CD14-positive monocyte (primary cell): ENCODE data around the gene PDE6H. TPM values are rescaled to one million over a fixed set of nuclear protein-coding genes. Genes with fewer than 3 reads are reported as not detected.

Experiments used
- DNase-seq, 3 donors: peaks; one replicate each; pipeline ENCODE4 v3.0.0-alpha.2; 2011 to 2022
- H2AFZ ChIP-seq: 2 replicates; pipeline ENCODE4 v1.6.0; 2012; ENCODE audit warnings: mild to moderate bottlenecking, low read depth, low read length, inconsistent platforms; ENCODE audit not compliant: insufficient read depth, poor library complexity, severe bottlenecking
- H3K27ac ChIP-seq, 2 donors: 1 replicate in 1 of 2; 2 replicates in 1 of 2; pipeline ENCODE4 v1.5.1; 2012 to 2013; ENCODE audit warnings: low read length in 2 of 2, control low read depth in 1 of 2, inconsistent platforms in 1 of 2, low read depth in 1 of 2, mild to moderate bottlenecking in 1 of 2
- H3K27me3 ChIP-seq, 2 donors: one replicate each; pipeline versions ENCODE4 v1.6.0 to v1.6.1; 2011 to 2013; ENCODE audit warnings: low read length in 2 of 2; ENCODE audit not compliant: control insufficient read depth in 2 of 2, insufficient read depth in 2 of 2
- H3K36me3 ChIP-seq, 2 donors: replicated peaks in 1 of 2; 1 replicate in 1 of 2; 2 replicates in 1 of 2; pipeline versions ENCODE4 v1.5.1 to v1.6.1; 2012 to 2013; ENCODE audit warnings: low read length in 2 of 2, control low read depth in 1 of 2, inconsistent platforms in 1 of 2, mild to moderate bottlenecking in 1 of 2; ENCODE audit not compliant: insufficient read depth in 2 of 2, control insufficient read depth in 1 of 2
- H3K4me1 ChIP-seq, 2 donors: 1 replicate in 1 of 2; 2 replicates in 1 of 2; pipeline versions ENCODE4 v1.5.1 to v1.6.1; 2012 to 2013; ENCODE audit warnings: low read length in 2 of 2, control low read depth in 1 of 2, inconsistent platforms in 1 of 2, mild to moderate bottlenecking in 1 of 2, moderate library complexity in 1 of 2; ENCODE audit not compliant: insufficient read depth in 2 of 2, control insufficient read depth in 1 of 2
- H3K4me2 ChIP-seq: replicated peaks from 2 replicates; pipeline ENCODE3; 2012; ENCODE audit warnings: low read length, moderate library complexity, mild to moderate bottlenecking; ENCODE audit not compliant: poor library complexity, severe bottlenecking; ENCODE audit errors: extremely low read depth
- H3K4me3 ChIP-seq, 3 experiments: fragments of 200-600 bp in 1 of 3; sonication (generic) in 1 of 3; replicated peaks in 1 of 3; 1 replicate in 2 of 3; 2 replicates in 1 of 3; pipeline ENCODE4 v1.5.1; 2011 to 2013; ENCODE audit warnings: low read length in 3 of 3, mild to moderate bottlenecking in 3 of 3, control low read depth in 2 of 3, low read depth in 2 of 3, inconsistent platforms in 1 of 3, moderate library complexity in 1 of 3
- H3K79me2 ChIP-seq: 2 replicates; pipeline ENCODE4 v1.6.0; 2012; ENCODE audit warnings: mild to moderate bottlenecking, control low read depth, inconsistent platforms, low read length, moderate library complexity; ENCODE audit not compliant: insufficient read depth
- H3K9ac ChIP-seq: 2 replicates; pipeline ENCODE4 v1.6.0; 2017; ENCODE audit warnings: low read length, mild to moderate bottlenecking; ENCODE audit not compliant: insufficient read depth, poor library complexity, severe bottlenecking
- H3K9me3 ChIP-seq, 2 donors: replicated peaks in 1 of 2; 1 replicate in 1 of 2; 2 replicates in 1 of 2; pipeline versions ENCODE4 v1.5.1 to v1.6.1; 2012 to 2013; ENCODE audit warnings: low read length in 2 of 2, control low read depth in 1 of 2; ENCODE audit not compliant: control insufficient read depth in 1 of 2, insufficient read depth in 1 of 2
- H4K20me1 ChIP-seq: 2 replicates; pipeline ENCODE4 v1.6.0; 2012; ENCODE audit warnings: mild to moderate bottlenecking, low read length, control low read depth, moderate library complexity; ENCODE audit not compliant: insufficient read depth
- H3K27ac Mint-ChIP-seq, 7 donors: one replicate each; pipeline ENCODE4 v1.8.0; 2020; ENCODE audit warnings: mild to moderate bottlenecking in 7 of 7, mixed read lengths in 7 of 7, moderate library complexity in 6 of 7, inconsistent platforms in 2 of 7
- H3K27me3 Mint-ChIP-seq, 3 donors: one replicate each; pipeline ENCODE4 v1.8.0; 2021 to 2022; ENCODE audit warnings: low read depth in 3 of 3, mild to moderate bottlenecking in 3 of 3, mixed read lengths in 3 of 3, moderate library complexity in 3 of 3, inconsistent platforms in 1 of 3
- H3K36me3 Mint-ChIP-seq, 2 donors: one replicate each; pipeline ENCODE4 v1.8.0; 2020; ENCODE audit warnings: mixed read lengths in 2 of 2, inconsistent platforms in 1 of 2, mild to moderate bottlenecking in 1 of 2
- H3K4me1 Mint-ChIP-seq: one replicate; pipeline ENCODE4 v1.8.0; 2020; ENCODE audit warnings: mild to moderate bottlenecking, mixed read lengths
- H3K4me3 Mint-ChIP-seq, 2 donors: one replicate each; pipeline ENCODE4 v1.8.0; 2020; ENCODE audit warnings: mild to moderate bottlenecking in 2 of 2, mixed read lengths in 2 of 2, moderate library complexity in 1 of 2
- H3K9me3 Mint-ChIP-seq, 7 donors: one replicate each; pipeline ENCODE4 v1.8.0; 2020 to 2022; ENCODE audit warnings: mixed read lengths in 7 of 7, mild to moderate bottlenecking in 6 of 7, moderate library complexity in 6 of 7, inconsistent platforms in 2 of 7
- CTCF ChIP-seq: fragments of 200-600 bp; IDR thresholded peaks from one replicate; pipeline ENCODE4 v1.8.0; 2022; ENCODE audit warnings: antibody characterized with exemption, mild to moderate bottlenecking
- WGBS: methylation state at CpG from one replicate; pipeline ENCODE4 v1.1.5; 2013; ENCODE audit warnings: missing lambda C conversion rate; ENCODE audit not compliant: insufficient coverage; 5-methylcytosine and 5-hydroxymethylcytosine counted together
- intact Hi-C, 2 donors: fragments of 100-400 bp; cut with micrococcal nuclease; formaldehyde crosslinking; loops; one replicate each; pipeline versions ENCODE4 v1.15.0 to v1.15.1; 2023
- polyA plus RNA-seq, 3 donors: library from polyadenylated mRNA; depleted of rRNA in 1 of 3; unstranded in 2 of 3; stranded (reverse) in 1 of 3; fragments of 300-500 nt in 2 of 3; fragments of >200 nt in 1 of 3; fragmentation: Illumina TruSeq in 2 of 3; gene quantifications; 1 replicate in 2 of 3; 2 replicates in 1 of 3; pipeline ENCODE4 v1.2.3, GENCODE V29; 2012 to 2021

Gene PDE6H
- polyA plus RNA-seq, 3 donors, result 0.33 to 0.56 TPM; not detected in 1

GRCh38 chr12:14934511-14934910 lies 38.3 kb upstream of the PDE6H start:
- peaks cover 65 to 74% of the 10 kb centered on the region in 2 donors for H3K36me3 Mint-ChIP-seq
- no CpG with 5 or more reads among the region's 2 CpGs for WGBS

DNA sequence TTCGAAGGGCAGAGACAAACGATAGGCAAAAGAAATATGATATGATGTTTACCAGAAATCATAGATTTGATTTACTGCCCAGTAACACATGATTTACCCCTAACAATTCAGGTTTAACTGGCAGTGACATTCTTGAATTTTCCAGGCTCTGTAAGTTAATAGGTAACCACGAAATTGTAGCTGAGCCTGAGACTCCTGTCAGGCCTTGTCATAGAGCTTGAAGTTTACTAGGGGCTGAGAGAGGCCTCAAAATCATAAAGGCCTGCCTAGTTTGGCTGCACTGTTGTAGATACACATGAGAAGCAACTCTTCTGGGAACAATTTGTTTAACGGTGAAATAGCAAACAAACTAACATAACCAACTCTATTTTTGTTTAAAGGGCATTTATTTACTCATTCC lies 37.8 kb upstream of the PDE6H start:
- no peak overlapping the region for H3K4me3 Mint-ChIP-seq
- WGBS, result no CpG with 5 or more reads among the region's 4 CpGs
- DNase-seq, result no peak
- H3K79me2 ChIP-seq, result no peaks in the 10 kb centered on the region
- no peaks in the 10 kb centered on the region for H3K27me3 ChIP-seq
- intact Hi-C loops, result loop anchor here in 1 of 2 donors (10.0 kb wide), 1 partner anchor 90 kb away; the partner anchor contains the start of gene ART4
- no peaks in the 10 kb centered on the region for H3K9me3 ChIP-seq
- H3K9me3 Mint-ChIP-seq, result no peaks in the 10 kb centered on the region
- H2AFZ ChIP-seq, result no peak overlapping the region
- no peak overlapping the region for H3K4me2 ChIP-seq
- H3K4me1 ChIP-seq, result peaks cover 6 to 10% of the 10 kb centered on the region in 2 donors
- no peak overlapping the region for H3K4me3 ChIP-seq
- peaks cover 16% of the 10 kb centered on the region for H3K4me1 Mint-ChIP-seq
- no peak overlapping the region for H3K9ac ChIP-seq
- no peaks in the 10 kb centered on the region for H3K27me3 Mint-ChIP-seq
- H3K36me3 Mint-ChIP-seq, result peaks cover 66 to 77% of the 10 kb centered on the region in 2 donors
- peaks cover 21% of the 10 kb centered on the region for H4K20me1 ChIP-seq
- H3K27ac ChIP-seq, result no peak overlapping the region
- H3K36me3 ChIP-seq, result peaks cover 58 to 88% of the 10 kb centered on the region in 2 donors
- TF ChIP-seq CTCF, result no peak
- no peak overlapping the region for H3K27ac Mint-ChIP-seq

More at GRCh38 chr12:14934511-14934910, 38.3 kb upstream of the PDE6H start:
- Histone ChIP-seq H3K4me1 (peaks cover 4 to 6% of the 10 kb centered on the region in 2 donors), H3K4me2 (no peak overlapping the region), H3K27ac (no peak overlapping the region), H2AFZ (no peak overlapping the region), H3K79me2 (no peaks in the 10 kb centered on the region), H4K20me1 (peaks cover 16% of the 10 kb centered on the region), H3K9ac (no peak overlapping the region), H3K27me3 (no peaks in the 10 kb centered on the region), H3K4me3 (no peak overlapping the region), H3K9me3 (no peaks in the 10 kb centered on the region), H3K36me3 (peaks cover 60 to 88% of the 10 kb centered on the region in 2 donors)
- Mint-ChIP-seq H3K9me3 (no peaks in the 10 kb centered on the region), H3K4me3 (no peak overlapping the region), H3K4me1 (peaks cover 11% of the 10 kb centered on the region), H3K27me3 (no peaks in the 10 kb centered on the region), H3K27ac (no peak overlapping the region)
- TF ChIP-seq CTCF, result no peak
- DNase-seq, result no peak
- intact Hi-C loops, result loop anchor here in 1 of 2 donors (10.0 kb wide), 1 partner anchor 90 kb away; the partner anchor contains the start of gene ART4
